RKO (cell line): Measurements from ENCODE around the gene ERRFI1.

Source experiments
- DNase-seq: peaks from one replicate; pipeline ENCODE4 v3.0.0-alpha.2; 2016; ENCODE audit warnings: low spot score

ERRFI1 gene

GRCh38 chr1:8003438-8004112 lies 22.5 kb downstream of the ERRFI1 start:
- no peak for DNase-seq

GRCh38 chr1:8002921-8003320 lies 23.2 kb downstream of the ERRFI1 start:
- DNase-seq = no peak

DNA sequence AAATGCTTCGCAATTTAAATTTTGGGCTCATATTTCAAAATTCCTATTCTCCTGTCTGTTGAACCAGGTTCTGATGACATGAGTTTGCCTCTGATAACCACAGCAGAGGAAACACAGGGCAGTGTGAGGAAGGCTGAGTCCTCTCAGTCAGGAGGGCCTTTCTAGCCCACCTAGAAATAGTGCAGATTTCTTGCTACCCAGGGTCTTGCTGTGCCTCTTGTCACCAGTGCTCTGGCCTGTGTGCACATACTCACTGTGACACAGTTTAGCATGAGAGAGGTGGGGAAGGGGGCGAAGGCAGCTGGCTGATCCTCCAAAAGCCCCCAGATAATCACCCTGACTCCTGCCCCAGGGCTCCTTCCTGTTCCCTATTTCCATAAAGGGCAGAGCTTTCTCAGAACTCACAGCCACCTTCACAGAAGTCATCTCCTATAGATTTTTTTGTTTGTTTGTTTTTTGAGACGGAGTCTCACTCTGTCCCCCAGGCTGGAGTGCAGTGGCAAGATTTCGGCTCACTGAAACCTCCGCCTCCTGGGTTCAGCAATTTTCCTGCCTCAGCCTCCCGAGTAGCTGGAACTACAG lies 23.7 kb downstream of the ERRFI1 start:
- DNase-seq = no peak

- no peak for DNase-seq
Observed at GRCh38 chr1:7995437-7995836, 30.7 kb downstream of the ERRFI1 start.

- no peak for DNase-seq
Observed at GRCh38 chr1:7994827-7995226, 31.3 kb downstream of the ERRFI1 start.

DNA sequence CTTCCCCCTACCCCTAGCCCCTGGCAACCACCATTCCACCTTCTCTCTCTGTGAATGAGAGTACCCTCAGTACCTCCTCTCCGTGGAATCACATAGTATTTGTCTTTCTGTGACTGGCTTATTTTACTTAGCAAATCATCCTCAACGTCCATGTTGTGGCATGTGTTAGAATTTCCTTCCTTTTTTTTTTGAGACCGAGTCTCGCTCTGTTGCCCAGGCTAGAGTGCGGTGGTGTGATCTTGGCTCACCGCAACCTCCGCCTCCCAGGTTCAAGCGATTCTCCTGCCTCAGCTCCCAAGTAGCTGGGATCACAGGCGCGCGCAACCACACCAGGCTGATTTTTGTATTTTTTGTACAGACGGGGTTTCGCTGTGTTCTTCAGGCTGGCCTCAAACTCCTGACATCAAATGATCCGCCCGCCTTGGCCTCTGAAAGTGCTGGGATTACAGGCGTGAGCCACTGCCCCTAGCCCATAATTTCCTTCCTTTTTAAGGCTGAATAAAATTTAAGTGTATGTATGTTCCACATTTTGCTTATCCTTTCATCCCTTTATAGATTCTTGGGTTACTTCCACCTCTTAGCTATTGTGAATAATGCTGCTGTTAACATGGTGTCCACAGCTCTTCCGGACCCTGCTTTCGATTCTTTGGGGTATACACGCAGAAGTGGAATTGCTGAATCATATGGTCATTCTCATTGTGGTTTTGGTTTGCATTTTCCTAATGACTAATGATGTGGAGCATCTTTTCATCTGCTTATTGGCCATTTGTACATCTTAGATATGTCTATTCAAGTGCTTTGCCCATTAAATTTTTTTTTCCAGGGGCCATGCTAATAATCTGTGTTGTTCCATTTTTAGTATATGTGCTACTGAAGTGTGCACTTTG lies 32.3 kb downstream of the ERRFI1 start:
- no peak for DNase-seq

DNA sequence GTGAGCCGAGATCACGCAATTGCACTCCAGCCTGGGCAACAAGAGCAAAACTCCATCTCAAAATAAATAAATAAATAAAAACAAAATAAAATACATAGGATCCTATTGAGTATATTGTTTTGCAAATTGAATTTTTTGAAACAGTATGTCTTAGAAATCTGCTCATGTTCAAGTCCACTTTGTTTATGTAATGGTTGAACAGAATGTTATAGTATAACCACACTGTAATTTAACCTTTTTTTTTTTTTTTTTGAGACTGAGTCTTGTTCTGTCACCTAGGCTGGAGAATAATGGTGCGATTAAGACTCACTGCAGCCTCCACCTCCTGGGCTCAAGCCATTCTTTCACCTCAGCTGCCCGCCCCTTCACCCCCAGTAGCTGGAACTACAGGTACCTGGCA lies 33.2 kb downstream of the ERRFI1 start:
- DNase-seq = no peak

- DNase-seq = no peak
Observed at GRCh38 chr1:7991504-7992440, 34.3 kb downstream of the ERRFI1 start.

DNA sequence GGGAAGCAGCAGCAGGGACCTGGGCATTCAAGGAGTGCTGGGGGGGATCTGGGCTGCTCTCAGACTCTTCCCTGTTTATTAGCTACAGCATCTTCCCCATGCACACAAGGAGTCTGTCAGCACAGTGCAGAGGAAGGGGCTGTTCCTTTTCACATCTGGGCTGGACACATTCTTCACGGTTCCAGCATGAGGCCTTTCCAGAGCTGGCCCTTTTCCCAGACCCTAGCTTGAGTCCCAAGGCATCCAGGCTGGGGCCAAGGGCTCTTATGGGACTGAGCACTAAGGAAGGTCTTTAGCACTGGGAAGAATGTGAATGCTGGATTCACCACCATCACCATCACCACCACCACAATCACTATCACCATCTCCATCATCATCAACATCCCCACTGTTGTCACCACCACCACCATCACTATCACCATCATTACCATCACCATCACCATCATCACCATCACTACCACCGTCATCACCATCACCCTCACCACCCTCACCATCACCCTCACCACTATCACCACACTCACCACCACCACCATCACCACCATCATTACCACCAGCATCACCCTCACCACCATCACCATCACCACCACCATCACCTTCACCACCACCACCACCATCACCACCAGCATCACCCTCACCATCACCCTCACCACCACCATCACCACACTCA lies 36.2 kb downstream of the ERRFI1 start:
- no peak for DNase-seq

- no peak for DNase-seq
Observed at GRCh38 chr1:7988576-7988975, 37.5 kb downstream of the ERRFI1 start.

DNA sequence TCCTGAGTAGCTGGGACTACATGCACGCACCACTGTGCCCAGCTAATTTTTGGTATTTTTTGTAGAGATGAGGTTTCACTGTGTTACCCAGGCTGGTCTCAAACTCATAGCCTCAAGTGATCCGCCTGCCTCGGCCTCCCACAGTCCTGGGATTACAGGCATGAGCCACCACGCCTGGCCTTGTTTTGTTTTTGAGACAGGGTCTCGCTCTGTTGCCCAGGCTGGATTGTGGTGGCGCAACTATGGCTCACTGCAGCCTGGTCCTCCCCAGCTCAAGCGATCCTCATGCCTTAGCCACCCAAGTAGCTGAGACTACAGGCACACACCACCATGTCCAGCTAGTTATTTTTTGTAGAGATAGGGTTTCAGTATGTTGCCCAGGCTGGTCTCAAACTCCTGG lies 38.6 kb downstream of the ERRFI1 start:
- no peak for DNase-seq

GRCh38 chr1:7985851-7986612 lies 40.1 kb downstream of the ERRFI1 start:
- no peak for DNase-seq

- no peak for DNase-seq
Observed at GRCh38 chr1:7984811-7985210, 41.3 kb downstream of the ERRFI1 start.

DNA sequence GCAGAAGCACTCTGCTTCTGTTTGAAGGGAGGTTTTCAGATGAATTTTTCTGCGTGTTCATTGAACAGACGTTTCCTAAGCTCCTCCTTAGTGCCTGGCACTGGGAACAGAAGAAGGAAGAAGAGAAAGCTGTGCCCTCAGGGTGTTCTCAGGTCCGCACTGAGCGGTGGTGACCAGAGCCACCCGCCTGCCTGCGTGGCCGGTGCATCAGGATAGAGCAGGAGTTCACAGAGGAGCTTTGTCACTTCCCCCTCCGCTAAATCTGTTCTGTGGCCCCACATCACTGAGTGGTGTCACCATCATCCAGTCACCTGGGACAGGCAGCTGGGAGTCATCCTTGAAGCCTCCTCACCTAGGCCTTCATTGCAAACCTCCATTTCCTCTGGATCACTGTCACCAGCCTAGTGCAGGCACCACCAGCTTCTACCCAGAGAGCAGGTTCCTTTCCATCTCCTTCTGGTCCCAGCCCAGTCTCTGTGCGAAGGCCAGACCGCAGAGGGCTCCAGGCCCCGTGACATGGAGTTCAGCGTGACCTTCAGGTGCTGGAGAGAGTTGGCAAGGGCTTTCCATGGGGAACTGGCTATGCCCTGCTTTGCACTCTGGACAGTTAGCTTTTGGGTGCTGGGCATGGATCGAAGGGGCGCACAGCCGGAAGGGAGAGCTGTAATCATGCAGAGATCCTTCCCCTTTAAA lies 42.9 kb downstream of the ERRFI1 start:
- DNase-seq = no peak

DNA sequence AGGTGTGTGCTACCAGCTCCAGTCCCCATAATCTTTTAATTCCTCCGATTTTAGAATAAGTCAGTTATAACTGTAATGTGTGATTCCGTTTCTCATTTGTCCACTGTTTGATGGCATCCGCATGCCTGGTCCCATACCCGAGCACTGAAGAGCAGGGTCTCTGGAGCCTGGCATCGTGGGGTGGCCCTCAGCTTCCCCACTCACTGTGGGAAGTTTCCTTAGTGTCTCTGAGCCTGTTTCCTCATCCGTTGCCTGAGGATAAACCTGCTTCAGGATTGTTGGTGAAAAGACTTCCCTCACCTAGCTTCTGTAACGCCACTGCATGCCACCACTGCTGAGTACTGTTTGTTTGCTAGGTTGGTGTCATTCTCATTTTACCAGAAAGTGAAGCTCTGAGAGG lies 45.1 kb downstream of the ERRFI1 start:
- DNase-seq = no peak

DNA sequence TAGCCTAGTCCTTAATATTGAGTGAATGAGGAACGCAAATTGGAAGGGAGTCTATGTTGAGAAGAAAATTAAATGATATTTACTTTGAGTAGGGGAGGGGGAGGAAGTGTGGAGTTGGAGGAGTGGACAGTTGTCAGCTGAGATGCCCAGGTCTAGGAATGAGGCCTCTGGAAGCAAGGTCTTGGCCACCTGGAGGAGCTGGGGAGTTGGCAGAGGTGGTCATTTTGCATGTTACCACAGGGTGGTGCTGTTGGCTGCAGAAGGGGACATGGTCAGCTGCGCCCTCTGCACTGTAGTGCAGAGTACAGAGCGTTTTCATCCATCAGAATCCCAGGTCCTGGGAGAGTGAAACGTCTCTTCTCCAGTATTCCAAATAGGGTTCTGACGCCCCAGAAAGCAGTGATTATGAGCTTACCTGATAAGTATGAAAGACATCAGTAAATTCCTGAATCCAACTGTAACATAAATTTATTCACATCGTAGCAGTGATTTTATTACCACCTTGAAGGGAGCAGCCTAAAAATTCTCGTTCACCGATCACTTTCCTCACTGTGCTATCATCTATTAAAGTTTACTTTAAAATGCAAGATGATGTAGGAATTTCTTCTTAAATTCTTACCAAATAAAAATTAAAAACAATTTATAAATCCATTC lies 50.8 kb downstream of the ERRFI1 start:
- DNase-seq = peak; percentile 84

DNA sequence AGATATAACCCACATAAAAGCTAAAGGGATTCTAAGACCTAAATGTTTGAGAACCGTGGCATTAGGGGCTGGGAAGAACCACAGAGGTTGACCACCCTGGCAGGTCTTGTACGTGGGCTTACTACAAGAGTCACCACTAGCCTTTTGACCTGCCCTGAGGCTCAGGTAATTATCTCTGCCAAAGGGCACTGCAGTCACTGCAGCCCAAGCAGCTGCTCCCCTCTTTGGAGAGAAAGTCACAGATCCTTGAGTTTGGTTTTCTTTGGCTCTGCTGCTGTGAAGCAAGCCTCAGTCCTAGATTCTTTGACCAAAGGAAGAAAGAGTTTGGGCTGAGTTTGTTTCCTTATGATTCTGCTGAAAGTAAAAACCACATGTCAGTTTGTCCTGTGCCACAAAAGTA lies 53.0 kb downstream of the ERRFI1 start:
- no peak for DNase-seq

DNA sequence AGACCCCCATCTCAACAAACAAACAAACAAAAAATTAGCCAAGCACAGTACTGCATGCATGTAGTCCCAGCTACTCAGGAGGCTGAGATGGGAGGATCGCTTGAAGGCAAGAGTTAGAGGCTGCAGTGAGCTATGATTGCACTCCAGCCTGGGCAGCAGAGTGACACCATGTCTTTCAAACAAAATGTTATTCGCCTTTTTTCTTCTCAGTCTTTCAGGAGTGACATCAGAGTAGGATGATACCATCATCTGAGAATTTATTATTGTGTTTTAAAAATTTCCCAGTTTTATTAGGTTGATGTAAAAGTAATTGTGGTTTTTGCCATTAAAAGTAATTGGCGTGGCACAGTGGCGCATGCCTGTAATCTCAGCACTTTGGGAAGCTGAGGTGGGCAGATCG lies 53.8 kb downstream of the ERRFI1 start:
- DNase-seq = no peak

DNA sequence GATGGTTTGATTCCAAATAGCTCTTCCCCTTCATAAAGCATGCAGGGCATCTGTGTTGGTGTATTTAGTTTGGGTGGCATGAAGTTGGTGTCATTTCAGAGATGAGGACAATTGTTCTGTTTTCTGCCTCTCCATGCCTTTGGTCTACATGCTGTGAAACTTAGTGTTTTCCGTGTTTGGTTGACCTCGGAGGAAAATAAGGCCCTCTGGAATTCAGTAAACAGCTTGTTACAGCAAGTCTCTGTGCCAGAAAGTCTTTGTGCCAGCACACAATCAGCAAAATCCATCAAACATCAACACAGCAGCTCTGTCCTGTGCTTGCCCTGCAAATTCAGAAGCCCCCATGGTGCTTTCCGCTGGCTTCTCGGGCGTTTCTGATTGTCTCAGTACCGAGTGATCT lies 55.1 kb downstream of the ERRFI1 start:
- DNase-seq = no peak

DNA sequence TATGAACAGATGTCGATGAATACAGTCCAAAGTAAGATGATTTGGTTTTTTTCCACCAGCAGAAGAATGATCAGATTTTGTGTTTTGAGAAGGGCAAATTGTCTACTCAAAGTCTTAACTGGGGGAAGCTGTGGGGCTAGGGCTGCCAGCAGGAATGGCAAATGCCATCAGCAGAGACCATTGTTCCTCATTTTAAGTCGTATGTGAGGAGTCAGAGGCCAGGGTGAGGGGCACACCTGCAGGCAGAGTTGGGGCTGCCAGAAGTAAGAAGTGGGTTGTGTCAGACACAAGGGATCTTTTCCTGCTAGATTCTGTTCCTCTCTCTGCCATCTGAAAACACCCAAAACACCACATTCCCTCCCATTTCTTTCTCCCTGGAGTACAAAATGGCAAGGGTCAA lies 55.9 kb downstream of the ERRFI1 start:
- DNase-seq = no peak
